Gastrocnemius medialis (tissue), 4 donors: ENCODE data around the gene ACAD10.

Experiments used
- CTCF ChIP-seq, 5 experiments: fragments of 450-650 bp in 3 of 5; fragments of 200-600 bp in 2 of 5; sonication (generic) in 2 of 5; IDR thresholded peaks in 4 of 5; conservative IDR thresholded peaks in 1 of 5; 1 replicate in 4 of 5; 2 replicates in 1 of 5; pipeline ENCODE4 v1.5.1; 2016 to 2019; ENCODE audit warnings: antibody characterized with exemption in 5 of 5, mild to moderate bottlenecking in 3 of 5, moderate library complexity in 3 of 5
- POLR2A ChIP-seq, 2 donors: fragments of 450-650 bp; IDR thresholded peaks; one replicate each; pipeline ENCODE4 v1.6.1; 2017; ENCODE audit warnings: antibody characterized with exemption in 2 of 2, mild to moderate bottlenecking in 2 of 2, moderate library complexity in 2 of 2

DNA sequence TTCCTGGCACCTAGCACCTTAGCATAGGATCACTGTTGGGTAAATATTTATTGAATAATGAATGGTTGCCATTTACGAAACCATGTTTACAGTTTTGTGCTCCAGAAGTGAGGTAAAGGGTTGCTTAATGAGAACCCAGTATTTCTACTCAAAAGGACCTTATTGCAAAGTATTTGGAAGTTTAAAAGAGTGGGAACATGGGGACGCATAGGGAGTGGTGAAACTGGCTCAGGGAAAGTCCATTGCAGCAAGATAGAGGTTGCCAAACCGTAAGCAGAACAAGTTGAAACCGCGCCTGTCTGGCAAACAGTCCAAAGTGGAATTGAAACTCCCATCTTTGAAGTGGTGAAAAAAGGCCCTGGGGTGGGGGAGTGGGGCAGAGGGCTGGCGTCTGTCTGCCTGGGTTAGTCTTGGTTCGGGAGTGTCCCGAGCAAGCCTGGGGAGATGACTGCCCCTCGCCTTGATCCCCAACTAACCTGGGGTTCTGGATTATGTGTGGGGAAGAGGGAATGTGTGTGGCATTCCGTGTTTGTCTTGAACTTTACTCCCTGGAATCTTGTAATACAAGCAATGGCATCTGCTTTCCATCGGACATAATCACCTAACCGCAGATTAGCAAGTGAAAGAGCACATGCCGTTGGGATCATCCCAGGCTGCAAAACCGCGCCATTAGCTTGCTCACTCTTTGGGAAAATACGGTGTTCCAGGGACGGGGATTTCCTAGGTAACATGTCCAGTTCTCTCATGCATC, 88.1 kb downstream of the ACAD10 start:
- TF ChIP-seq POLR2A (IDR thresholded peaks at IDR 0.05), result no peak
- TF ChIP-seq CTCF (IDR thresholded peaks at IDR 0.05 in 4 of 5, conservative IDR thresholded peaks at IDR 0.05 in 1 of 5), result no peak
